HG02884 (cell line): Measurements from ENCODE around the gene HFE.
"Not testable (repeated sequence)": the region's sequence is repeated elsewhere in the genome, so short reads cannot be mapped to it uniquely, and the experiment has no call there.

Experiments used
- ATAC-seq: cut with Tn5 transposase; IDR thresholded peaks from one replicate; pipeline ENCODE4 v1.9.1; 2021; ENCODE audit warnings: mild to moderate bottlenecking, moderate library complexity; ENCODE audit not compliant: unreplicated experiment

HFE gene

GRCh38 chr6:26058477-26059033, 28.7 kb upstream of the HFE start:
- not testable (repeated sequence) for ATAC-seq

- no peak for ATAC-seq
Measured at GRCh38 chr6:26059941-26060340, 27.3 kb upstream of the HFE start.

GRCh38 chr6:26064619-26065257, 22.5 kb upstream of the HFE start:
- no peak for ATAC-seq

GRCh38 chr6:26065952-26066380, 21.3 kb upstream of the HFE start:
- peak; percentile 59 for ATAC-seq

GRCh38 chr6:26067367-26067766, 19.9 kb upstream of the HFE start:
- no peak for ATAC-seq

GRCh38 chr6:26068036-26068435, 19.2 kb upstream of the HFE start:
- ATAC-seq, result no peak

GRCh38 chr6:26071135-26071534, 16.1 kb upstream of the HFE start:
- ATAC-seq, result no peak

GRCh38 chr6:26075063-26075717, 12.0 kb upstream of the HFE start:
- ATAC-seq, result no peak

- not testable (repeated sequence) for ATAC-seq
Measured at GRCh38 chr6:26078066-26078465, 9.2 kb upstream of the HFE start.

- not testable (repeated sequence) for ATAC-seq
Measured at GRCh38 chr6:26081096-26081495, 6.1 kb upstream of the HFE start.

GRCh38 chr6:26086211-26086610, 1.0 kb upstream of the HFE start:
- ATAC-seq, result no peak

- ATAC-seq, result no peak
Measured at GRCh38 chr6:26088344-26088743, 1.1 kb downstream of the HFE start.

- no peak for ATAC-seq
Measured at GRCh38 chr6:26089272-26089671, 2.0 kb downstream of the HFE start.

GRCh38 chr6:26092443-26092842, 5.2 kb downstream of the HFE start:
- ATAC-seq, result no peak

- no peak for ATAC-seq
Measured at GRCh38 chr6:26094036-26094435, 6.8 kb downstream of the HFE start.

GRCh38 chr6:26097268-26097875, 10.1 kb downstream of the HFE start:
- ATAC-seq, result no peak

GRCh38 chr6:26103141-26103769, 16.0 kb downstream of the HFE start:
- peak; percentile 74 for ATAC-seq

- peak; percentile 87 for ATAC-seq
Measured at GRCh38 chr6:26103770-26104456, 16.7 kb downstream of the HFE start.

- ATAC-seq, result peak; percentile 14
Measured at GRCh38 chr6:26104457-26105108, 17.4 kb downstream of the HFE start.

- no peak for ATAC-seq
Measured at GRCh38 chr6:26105109-26105730, 18.0 kb downstream of the HFE start.
